NCI-H1930 (cell line): ENCODE data around the gene TMEM132D.
A peak's percentile ranks its signal among the peaks of the same experiment; 100 is the strongest.

Source experiments
- DNase-seq, 2 experiments: peaks; one replicate each; lab custom pipeline; 2025; lab: John Stamatoyannopoulos, UW

TMEM132D gene

DNA sequence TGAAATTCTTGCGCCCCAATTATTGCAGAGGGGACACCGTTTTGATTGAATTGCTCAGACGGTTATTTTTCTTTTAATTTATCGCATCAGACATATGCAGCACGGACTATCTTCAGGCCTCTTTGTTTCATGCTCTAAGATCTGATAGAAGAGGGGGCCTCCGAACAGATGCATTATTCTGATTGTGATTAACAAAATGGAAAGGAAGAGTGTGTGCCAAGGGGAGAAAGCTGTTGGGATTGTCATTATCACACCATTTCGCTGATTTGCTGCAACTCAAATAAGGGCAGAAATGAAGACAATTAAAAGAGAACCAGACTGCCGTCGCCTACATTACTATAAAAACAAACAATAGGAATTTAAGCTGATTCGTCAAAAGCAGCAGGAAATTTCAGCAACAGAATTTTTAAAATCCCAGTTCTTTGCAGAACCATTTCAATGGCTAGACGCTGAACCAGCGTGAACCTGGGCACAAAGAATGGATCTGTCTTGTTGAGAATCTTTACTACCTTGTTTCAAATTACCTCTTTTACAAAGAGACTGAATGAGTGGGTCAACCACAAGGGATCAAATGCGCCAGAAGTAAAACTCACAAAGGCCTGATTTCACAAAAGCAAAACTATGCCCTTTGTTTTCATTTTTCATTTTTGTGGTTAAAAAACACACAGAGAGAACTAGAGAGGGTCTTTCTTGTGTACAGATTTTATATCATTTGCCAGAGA lies 30.6 kb downstream of the TMEM132D start:
- peak; percentile 57 to 84 for DNase-seq

DNA sequence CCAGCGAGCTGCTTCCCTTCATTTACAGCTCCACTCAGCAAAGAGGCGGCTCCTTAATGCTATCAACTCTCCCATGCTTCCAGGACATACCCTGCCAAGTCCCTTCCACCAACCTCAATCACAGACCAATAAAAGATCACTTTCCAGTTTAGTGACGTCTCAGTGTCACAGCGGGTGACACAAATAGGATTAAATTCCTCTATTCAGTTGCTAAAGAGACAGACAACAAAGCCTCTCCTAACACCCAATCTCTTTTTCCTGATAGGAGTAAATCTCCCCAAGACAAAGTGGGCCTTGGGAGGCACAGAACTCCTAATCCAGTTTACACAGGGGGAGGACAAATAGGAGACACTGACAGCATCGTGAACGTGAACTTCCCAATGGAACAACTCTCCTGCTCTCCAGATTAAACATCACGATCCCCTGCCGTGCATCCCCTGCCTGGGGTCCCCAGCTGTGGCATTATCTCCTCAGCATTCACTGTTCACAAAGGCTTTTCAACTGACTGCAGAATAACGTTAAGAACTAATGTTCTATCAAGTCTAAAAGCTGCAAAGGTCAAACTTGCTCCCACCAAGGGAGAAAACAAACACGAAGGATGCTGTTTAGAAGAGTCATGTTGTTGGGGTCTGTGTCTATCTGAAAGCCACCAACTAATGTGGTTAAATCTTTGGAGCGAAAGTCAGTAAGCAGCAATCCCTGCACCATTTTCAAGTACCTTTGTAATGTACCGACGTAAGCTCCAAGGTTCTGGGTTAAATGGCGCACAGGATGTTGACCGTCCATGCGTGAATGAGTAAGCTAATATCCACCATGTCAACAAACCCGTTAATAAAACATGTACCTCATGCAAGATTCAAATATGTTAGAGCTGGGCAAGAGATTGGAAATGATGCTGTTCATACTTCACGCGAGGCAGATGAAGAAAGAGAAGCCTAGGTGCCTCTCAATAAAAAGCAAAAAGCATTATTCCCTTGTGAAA lies 31.5 kb downstream of the TMEM132D start:
- peak; percentile 64 to 72 for DNase-seq

DNA sequence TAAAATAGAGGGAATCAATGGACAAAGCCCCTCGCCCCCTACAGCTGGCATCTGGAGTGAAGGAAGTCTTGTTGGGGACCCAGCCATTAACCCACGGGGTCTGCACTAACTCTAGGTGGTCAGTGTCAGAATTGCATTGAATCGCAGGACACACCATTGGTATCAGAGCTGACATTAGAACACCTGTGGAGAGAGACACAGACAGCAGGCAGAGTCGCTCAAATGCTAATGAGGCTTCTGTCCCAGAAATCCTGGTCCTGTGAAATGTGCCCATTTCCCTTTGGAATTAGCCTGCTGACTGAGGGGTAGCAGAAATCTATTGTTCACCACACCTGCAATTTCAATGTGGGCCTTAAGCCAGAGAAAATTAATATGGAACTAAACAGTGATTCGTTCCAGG lies 33.0 kb downstream of the TMEM132D start:
- DNase-seq = no peak

DNA sequence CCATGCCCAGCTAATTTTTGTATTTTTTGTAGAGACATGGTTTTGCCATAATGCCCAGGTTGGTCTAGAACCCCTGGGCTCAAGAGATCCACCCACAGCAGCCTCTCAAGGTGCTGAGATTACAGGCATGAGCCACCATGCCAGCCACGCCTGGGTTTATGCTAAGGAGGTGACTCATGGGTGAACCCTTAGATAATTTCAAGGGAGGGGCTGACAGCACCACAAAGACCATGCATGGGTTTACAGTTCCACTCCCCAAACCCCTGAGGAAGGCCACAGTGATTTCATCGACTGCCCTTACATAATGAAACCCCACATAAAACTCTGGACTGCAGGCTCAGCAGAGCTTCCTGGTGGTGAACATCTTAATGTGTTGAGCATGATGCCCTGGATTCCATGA lies 33.7 kb downstream of the TMEM132D start:
- no peak for DNase-seq

DNA sequence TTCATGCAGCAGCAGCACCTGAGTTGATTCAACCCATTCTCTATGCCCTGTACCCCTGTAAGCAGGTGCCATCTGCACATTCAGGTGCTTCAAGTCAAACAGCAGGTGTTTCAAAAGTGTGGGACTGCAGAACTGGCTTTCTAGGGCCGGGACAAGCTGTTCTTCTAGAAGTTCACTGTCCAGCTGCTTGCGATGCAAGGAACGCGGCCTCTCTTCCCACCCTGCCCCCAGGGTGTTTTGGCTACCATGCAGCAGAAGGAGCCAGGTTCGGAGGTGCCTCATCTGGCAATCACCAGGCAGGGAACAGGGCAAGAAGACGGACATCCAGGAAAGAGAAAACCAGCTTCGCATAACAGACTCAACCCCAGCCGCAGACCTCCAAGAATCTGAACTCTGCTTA lies 35.2 kb downstream of the TMEM132D start:
- DNase-seq = no peak

DNA sequence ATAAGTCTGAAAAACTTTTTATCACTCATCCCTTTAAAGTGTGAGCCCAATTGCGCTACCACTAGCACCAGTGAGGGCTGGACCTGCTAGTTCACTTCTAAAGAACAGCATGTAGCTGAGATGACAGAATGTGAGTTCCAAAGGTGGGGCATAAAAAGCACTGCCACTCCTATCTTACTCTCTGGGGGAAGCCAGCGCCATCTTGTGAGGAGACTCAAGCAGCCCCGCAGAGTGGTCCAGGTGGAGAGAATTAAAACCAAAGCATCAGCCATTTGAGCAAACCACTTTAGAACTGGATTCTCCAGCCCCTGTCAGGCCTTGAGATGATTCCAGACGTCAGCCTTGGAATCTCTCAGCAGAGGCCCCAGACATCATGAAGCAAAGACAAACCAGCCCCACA lies 39.9 kb downstream of the TMEM132D start:
- DNase-seq = no peak

DNA sequence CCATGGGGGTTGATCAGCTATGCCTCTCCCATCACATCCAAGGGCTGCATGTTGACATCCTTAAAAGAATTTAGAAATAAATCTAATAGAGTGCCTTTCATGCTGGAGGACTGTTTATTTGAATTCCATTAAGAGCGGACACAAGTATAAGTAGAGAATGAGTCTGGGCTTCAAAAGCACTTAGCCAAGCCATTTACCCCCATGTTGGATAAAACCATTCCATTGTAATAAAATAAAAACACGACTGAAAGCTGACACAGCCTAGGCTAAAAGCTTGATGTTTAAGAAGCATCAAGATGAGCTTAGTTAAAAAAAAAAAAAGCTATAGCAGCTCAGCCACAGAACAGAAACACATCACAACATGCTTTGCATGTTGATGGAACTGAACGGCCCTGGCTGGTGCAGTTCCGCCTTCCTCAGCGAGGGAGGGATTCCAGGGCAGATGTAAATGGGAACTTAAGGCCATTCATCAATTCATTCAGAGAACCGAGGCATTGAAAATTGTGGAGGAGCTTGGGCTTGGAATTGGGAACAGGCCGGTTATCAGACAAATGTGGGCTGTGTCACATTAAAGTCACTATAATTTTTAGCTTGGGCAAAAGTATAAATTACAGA lies 41.2 kb downstream of the TMEM132D start:
- DNase-seq = no peak

DNA sequence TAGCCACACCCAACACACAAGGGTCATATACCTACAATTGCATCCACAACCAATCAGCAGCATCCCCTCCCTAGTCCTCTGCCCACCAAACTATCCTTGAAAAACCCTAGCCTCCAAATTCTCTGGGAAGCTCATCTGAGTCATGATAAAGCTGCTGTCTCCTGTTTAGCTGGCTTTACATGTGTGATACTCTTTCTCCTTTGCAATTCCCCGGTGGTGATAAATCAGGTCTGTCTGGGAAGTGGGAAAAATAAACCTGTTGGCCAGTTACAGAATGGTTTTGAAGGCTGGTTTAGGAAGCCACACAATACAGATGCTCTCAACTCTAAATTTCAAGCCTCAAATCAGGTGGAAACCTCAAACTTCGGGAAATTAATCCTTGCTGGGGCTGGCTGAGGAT lies 41.9 kb downstream of the TMEM132D start:
- DNase-seq = no peak

DNA sequence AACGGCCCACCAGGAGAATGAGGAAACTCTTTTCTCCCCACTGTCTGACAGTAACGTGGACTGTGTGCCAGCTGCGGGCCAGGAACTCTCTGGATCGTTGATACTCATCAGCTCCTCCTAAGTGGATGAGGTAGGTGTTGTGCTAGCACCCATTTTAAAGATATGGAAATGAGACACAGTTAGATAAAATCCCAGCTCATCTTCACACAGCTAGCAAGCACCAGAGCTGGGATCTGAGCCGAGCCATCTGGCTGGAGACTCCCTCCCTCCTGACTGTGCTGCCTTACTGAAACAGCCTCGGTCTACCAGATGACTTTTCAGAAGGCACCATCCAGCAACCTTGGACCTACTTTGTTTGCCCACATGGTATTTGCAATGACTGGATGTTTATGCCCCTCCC lies 49.2 kb downstream of the TMEM132D start:
- no peak for DNase-seq

DNA sequence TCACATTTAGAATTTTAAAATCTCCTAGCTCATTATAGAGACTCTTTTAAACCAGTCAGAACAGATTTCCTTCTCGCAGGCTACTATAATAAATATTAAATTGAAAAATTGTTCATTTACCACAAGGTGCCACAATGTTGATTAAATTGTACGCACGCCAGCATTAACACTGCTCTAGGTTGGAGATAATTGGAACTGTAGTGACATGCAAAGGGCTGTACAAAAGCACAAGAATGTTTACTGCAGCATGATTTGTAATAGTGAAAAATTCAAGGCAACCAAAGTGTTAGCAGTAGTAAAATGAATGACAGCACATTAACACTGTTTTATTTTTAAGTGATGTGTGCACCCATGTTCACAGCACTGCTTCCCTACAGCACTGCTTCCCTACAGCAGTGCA lies 52.5 kb downstream of the TMEM132D start:
- DNase-seq = no peak

DNA sequence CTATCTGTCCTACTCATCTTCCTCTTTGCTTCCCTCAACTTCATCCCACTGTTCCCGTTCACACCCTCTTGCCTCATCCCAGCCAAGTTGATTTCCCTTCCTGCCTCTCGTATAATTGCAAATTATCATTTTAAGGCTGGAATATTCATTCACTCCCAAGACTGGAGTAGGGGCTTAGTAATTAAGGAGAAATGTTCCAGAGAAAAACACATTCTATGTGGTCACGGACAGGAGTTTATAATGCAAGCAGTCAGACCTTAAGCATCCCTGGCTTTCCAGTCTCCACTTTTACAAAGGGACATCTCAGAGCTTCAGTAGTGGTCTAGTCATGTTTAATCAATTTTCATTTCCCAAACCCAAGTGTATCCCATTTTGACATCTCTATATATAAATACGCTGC lies 54.9 kb downstream of the TMEM132D start:
- DNase-seq = no peak

DNA sequence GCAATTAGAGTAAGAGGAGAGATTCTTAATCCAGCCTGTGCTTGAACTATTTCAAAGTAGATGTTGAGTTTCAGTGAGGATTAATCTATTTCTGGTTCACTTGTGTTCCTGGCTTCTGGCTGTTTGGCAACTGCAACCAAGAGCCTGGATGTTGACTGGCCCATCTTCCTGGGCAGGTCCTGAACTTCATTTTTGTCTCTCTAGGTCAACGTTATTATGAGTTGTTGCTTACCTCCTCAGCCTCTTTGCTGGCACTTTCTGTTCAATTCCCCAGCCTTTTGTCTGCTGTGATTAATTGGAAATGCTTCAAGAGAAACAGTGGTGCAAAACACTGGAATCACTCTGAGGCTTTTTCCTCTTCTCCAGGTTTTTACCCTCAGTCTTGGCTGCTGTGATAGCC lies 56.8 kb downstream of the TMEM132D start:
- no peak for DNase-seq

DNA sequence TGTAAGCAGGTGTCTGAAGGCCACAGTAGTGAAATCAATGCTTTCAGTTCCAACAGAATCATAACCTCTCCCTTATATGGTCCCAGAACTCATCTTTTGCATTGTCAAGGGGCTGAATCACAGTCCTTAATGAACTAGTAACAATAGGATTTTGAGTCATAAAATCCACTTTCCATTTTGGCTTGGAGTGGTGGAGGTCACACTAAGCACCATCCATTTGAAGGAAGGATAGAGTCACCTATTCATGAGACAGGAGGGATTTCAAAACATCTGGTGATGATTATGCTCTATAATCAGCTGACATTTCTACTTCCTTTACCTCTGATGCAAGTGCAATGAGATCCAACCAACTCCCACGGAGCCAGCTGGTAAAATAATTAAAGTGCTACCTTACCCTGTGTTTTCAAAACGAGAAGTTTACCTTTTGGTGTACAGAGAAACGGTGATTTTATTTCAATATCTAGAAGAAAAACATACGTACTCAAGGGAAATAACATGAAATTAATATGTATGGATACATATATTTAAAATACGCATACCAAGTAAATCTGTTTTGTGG lies 59.1 kb downstream of the TMEM132D start:
- no peak for DNase-seq

DNA sequence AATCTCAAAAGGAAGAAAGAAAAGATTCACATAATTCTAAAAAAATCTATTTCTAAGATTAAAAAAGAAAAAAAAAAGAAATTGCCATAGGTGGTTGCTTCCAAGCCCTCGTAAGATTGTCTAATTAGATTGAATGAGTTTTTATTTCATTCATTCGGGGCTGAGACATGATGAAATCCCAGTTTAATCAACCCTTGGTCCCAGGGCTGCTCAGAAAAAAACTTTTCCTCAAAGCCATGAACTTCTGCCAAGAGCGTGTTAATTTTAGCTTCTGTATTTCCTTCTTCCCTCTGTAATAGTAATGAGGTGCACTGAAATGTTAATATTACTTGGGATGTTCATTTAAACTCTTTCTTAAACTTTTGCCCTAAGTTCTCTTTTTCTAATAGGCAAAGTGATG lies 62.6 kb downstream of the TMEM132D start:
- no peak for DNase-seq

DNA sequence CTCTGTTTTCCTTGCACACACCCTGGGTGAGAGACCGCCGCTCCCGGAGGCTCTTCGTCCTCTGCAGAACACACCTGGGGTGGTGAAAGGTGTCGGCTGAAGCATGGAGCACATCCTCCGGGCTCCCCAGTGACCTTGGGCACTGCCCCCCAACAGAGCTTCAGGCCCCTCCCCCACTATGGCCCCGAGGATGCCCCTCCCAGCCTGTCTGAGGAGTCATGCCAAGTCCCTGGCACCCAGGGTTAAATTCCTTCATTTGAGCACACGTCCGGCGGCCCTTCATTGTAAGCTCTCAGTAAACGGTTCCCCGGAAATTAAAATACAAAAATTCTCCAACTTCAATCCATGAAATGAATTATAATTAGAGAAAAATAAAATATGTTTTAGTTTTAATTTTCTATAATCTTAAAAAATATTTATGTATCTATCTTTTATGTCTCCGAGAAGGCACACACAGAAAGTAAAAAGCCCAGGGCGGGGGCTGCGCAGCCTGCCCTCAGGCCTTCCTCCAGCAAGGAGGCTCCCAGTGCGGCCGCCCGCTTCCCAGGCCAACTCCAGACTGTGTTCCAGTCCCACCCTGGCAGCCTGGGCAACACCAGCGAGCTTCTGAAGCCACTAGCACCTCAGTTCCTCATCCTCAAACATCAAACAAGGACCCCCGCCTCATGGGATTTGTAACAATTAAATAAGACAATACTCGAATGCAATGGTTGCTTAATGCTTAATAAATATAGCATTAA lies 63.5 kb downstream of the TMEM132D start:
- DNase-seq = no peak

DNA sequence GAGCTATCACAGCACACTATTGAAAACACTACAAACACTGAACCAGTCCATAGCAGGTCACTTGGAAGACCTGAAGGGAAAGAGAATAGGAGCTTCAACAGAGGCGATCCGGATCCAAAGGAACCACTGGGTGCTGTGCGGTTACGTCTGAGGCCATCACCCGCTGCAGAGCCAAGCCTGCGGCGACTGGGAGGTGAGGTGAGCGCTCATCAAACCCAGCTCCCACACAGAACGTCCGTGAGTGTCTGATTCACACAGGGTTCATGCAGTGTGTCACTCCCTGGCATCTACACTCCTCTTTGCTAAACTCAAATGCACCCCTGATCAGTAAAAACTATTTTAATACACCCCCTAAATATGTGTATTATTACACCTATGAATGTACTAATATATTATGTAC lies 64.1 kb downstream of the TMEM132D start:
- no peak for DNase-seq

DNA sequence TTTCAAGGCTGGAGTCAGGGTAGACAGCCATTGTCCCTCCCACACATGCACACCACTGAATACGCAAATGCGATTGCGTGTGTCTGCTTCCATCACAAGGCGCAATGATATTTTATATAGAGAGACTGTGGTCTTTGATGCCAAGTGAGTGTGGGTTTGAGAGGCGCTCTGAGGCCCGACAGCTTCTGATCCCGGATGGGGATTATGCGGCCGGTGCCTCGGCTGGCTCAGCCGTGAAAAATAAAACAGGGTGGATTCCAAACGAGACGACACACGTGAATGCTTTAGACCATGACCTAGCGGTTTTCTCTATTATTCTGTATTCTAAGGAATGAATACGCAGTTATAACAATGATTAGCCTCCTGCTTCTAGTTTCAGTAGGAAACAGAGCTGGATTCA lies 72.5 kb downstream of the TMEM132D start:
- no peak for DNase-seq

DNA sequence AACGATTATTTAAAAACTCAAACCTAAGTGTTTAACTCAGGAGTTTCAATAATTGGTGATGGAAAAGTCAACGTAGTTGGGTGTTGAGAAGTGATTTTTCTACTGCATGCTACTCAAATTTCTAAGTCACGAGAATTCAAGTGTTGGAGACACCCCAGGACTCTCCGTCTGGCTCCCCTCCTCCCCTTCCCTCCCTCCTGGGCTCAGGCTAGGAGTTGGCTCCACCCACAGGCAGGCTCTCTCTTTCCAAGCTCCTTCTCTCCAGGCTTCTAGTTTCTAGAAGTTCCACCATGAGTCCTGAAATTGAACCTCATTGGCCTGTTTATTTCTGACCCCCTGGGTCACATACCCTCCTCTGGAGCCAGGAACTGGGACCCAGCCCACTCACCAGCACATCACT lies 73.0 kb downstream of the TMEM132D start:
- no peak for DNase-seq

DNA sequence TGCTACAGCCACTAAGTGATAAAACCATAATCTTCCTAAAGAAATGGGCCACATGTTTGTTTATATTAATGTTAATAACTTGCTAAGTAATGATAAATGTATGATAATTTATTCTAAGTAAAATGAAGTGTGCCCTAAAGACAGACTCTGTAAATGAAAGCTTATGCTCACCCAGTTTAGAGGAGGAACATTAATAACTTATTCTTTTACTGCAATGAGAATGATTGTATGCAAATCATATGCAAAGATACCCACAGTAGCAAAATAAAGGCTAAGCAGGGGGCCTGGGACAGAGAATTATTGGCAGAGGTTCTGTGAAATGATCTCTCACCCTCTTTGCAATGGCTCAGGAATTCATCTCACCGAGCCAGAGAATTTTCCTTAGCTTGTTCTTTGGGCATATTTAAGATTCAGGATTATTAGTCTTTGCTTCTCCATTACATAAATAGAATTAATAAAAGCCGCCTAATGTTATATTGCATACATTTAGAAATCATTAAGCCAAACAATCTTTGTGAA lies 75.9 kb downstream of the TMEM132D start:
- no peak for DNase-seq

DNA sequence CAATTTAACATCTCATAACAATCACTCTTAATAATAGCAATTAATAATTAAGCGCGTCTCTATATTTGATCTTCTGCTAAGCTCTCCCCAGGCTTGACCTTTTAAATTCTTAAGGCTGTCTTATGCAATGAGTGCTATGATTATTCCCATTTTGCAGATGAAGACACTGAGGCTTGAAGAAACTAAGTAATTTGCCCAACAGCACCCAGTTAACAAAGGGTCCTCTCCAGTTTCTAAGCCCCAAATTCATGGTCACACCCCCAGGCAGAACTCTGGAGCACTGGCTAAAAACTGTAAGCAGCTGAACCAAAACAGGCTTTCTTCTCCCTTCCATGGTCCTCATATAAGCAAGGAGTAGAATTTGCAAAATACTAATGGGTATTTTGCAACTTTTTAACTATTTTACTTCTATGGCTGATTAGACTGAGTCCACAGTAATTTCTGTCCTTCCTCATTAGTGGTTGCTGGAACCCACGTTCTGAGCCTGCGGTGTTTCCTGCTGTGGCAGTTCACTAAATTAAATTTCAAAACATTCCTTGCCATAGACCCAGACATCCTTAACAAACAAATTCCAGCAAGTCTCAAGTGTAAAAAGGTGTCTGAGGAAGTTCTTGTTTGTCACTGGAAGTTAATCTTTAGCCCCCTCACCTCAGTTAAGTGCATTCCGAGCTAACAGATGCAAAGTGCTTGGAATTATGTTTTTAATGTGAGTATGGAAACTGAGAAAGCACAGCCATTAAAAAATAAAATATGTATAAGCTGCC lies 76.5 kb downstream of the TMEM132D start:
- no peak for DNase-seq

DNA sequence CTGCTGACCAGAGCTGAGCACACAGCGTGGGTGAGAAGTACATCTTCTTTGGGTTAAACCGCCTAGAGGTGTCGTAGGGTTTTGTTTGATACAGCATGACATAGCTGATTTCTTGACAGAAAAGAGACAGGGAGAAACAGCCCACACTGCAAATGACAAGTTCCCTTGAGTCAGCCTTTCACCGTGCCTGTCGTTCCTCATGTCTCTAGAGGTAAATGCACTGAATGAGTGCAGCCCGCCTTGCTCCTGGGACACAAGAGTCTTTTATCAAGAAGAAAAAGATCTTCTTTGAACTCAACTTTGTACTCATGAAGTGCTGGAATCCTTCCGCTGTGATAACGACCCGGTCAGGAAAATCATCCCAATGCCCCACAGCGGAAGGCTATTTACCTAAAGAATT lies 77.6 kb downstream of the TMEM132D start:
- no peak for DNase-seq
